ENCODE measurements around the gene KRTAP20-4. TPM values are rescaled to one million over a fixed set of nuclear protein-coding genes. Genes with fewer than 3 reads are reported as not detected.

Gene KRTAP20-4
- total and polyA plus RNA-seq, 4 donors = not detected

- no peak overlapping the region for H3K4me3 ChIP-seq (ENCODE audit: low read depth in 1 of 3, low read length in 3 of 3)
- no peaks in the 10 kb centered on the region for H3K36me3 ChIP-seq (ENCODE audit: control insufficient read depth in 4 of 4, insufficient read depth in 3 of 4, low read depth in 1 of 4, low read length in 3 of 4)
- TF ChIP-seq NR2F2 (IDR thresholded peaks at IDR 0.05) (no peak), TAF1 (conservative IDR thresholded peaks at IDR 0.05) (no peak), YY1 (IDR thresholded peaks at IDR 0.05) (no peak), SP1 (IDR thresholded peaks at IDR 0.05) (no peak), EGR1 (IDR thresholded peaks at IDR 0.05; ENCODE audit: low read depth in 2 of 2) (no peak), JUND (IDR thresholded peaks at IDR 0.05) (no peak), HNF4A (conservative IDR thresholded peaks at IDR 0.05) (no peak), ZBTB33 (IDR thresholded peaks at IDR 0.05) (no peak), RXRA (IDR thresholded peaks at IDR 0.05) (no peak), GABPA (IDR thresholded peaks at IDR 0.05 in 1 of 2, conservative IDR thresholded peaks at IDR 0.05 in 1 of 2) (no peak)
- H3K27ac ChIP-seq (ENCODE audit: low read depth in 1 of 2, low read length in 2 of 2) = no peak overlapping the region
- H3K9me3 ChIP-seq (ENCODE audit: control insufficient read depth in 4 of 4, low read length in 3 of 4) = no peaks in the 10 kb centered on the region
- H3K4me1 ChIP-seq (ENCODE audit: control insufficient read depth in 4 of 4, insufficient read depth in 4 of 4, low read length in 3 of 4) = no peaks in the 10 kb centered on the region
- DNase-seq (ENCODE audit: low spot score) = no peak
- H3K9ac ChIP-seq (ENCODE audit: low read depth in 1 of 2, low read length in 2 of 2) = no peak overlapping the region
- H3K27me3 ChIP-seq (ENCODE audit: control insufficient read depth in 4 of 4, insufficient read depth in 4 of 4, low read length in 3 of 4) = no peaks in the 10 kb centered on the region
These were observed 32.5 kb downstream of the KRTAP20-4 start for GRCh38 chr21:30652891-30653290.

GRCh38 chr21:30668776-30669175, 48.3 kb downstream of the KRTAP20-4 start:
- no peaks in the 10 kb centered on the region for H3K27me3 ChIP-seq (ENCODE audit: control insufficient read depth in 4 of 4, insufficient read depth in 4 of 4, low read length in 3 of 4)
- no peak overlapping the region for H3K27ac ChIP-seq (ENCODE audit: low read depth in 1 of 2, low read length in 2 of 2)
- no peaks in the 10 kb centered on the region for H3K9me3 ChIP-seq (ENCODE audit: control insufficient read depth in 4 of 4, low read length in 3 of 4)
- no peak overlapping the region for H3K4me3 ChIP-seq (ENCODE audit: low read depth in 1 of 3, low read length in 3 of 3)
- no peak for TF ChIP-seq NR2F2 (IDR thresholded peaks at IDR 0.05)
- TF ChIP-seq FOXA2 (IDR thresholded peaks at IDR 0.05) = no peak
- TF ChIP-seq ZBTB33 (IDR thresholded peaks at IDR 0.05) = no peak
- TF ChIP-seq CTCF (IDR thresholded peaks at IDR 0.05; ENCODE audit: low read depth, low read length, missing input control) = no peak
- TF ChIP-seq HNF4A (conservative IDR thresholded peaks at IDR 0.05) = no peak
- TF ChIP-seq YY1 (IDR thresholded peaks at IDR 0.05) = no peak
- no peak for TF ChIP-seq MAX (IDR thresholded peaks at IDR 0.05)
- TF ChIP-seq JUND (IDR thresholded peaks at IDR 0.05) = no peak
- no peak for TF ChIP-seq REST (IDR thresholded peaks at IDR 0.05)
- TF ChIP-seq HNF4G (IDR thresholded peaks at IDR 0.05) = no peak
- TF ChIP-seq EGR1 (IDR thresholded peaks at IDR 0.05; ENCODE audit: low read depth in 2 of 2) = no peak
- no peak for TF ChIP-seq SP1 (IDR thresholded peaks at IDR 0.05)
- no peak for TF ChIP-seq RAD21 (IDR thresholded peaks at IDR 0.05)
- no peak for TF ChIP-seq RXRA (IDR thresholded peaks at IDR 0.05)
- TF ChIP-seq GABPA (IDR thresholded peaks at IDR 0.05 in 1 of 2, conservative IDR thresholded peaks at IDR 0.05 in 1 of 2) = no peak
- no peak for TF ChIP-seq ATF3 (IDR thresholded peaks at IDR 0.05)
- no peak for TF ChIP-seq TAF1 (conservative IDR thresholded peaks at IDR 0.05)
- TF ChIP-seq FOXA1 (IDR thresholded peaks at IDR 0.05) = no peak
- no peaks in the 10 kb centered on the region for H3K36me3 ChIP-seq (ENCODE audit: control insufficient read depth in 4 of 4, insufficient read depth in 3 of 4, low read depth in 1 of 4, low read length in 3 of 4)
- no peaks in the 10 kb centered on the region for H3K4me1 ChIP-seq (ENCODE audit: control insufficient read depth in 4 of 4, insufficient read depth in 4 of 4, low read length in 3 of 4)
- H3K9ac ChIP-seq (ENCODE audit: low read depth in 1 of 2, low read length in 2 of 2) = no peak overlapping the region
- DNase-seq (ENCODE audit: low spot score) = no peak
- WGBS = 61% methylated on average over 1 of the region's 1 CpG
